Lung (tissue), 12 donors: ENCODE measurements around the gene TNC. TPM values are rescaled to one million over a fixed set of nuclear protein-coding genes. Genes with fewer than 3 reads are reported as not detected.

Experiments
- ATAC-seq: fragments of 200-7000 bp; cut with Tn5 transposase; one replicate; pipeline ENCODE4 v1.9.1; 2020; ENCODE audit warnings: moderate number of reproducible peaks; ENCODE audit not compliant: insufficient read depth, low FRiP score
- DNase-seq, 3 donors: peaks; one replicate each; pipeline ENCODE4 v3.0.0-alpha.2; 2013 to 2017
- H3K27ac ChIP-seq, 2 donors: one replicate each; pipeline ENCODE4 v1.5.1; 2013; ENCODE audit warnings: mild to moderate bottlenecking in 2 of 2, moderate library complexity in 2 of 2, control low read depth in 1 of 2, inconsistent platforms in 1 of 2, low read depth in 1 of 2, low read length in 1 of 2
- H3K27me3 ChIP-seq, 3 donors: one replicate each; pipeline ENCODE4 v1.5.1; 2013; ENCODE audit warnings: low read length in 2 of 3; ENCODE audit not compliant: control insufficient read depth in 3 of 3, insufficient read depth in 3 of 3
- H3K36me3 ChIP-seq, 4 donors: one replicate each; pipeline ENCODE4 v1.5.1; 2013; ENCODE audit warnings: low read length in 4 of 4, mild to moderate bottlenecking in 1 of 4, moderate library complexity in 1 of 4; ENCODE audit not compliant: control insufficient read depth in 4 of 4, insufficient read depth in 4 of 4
- H3K4me1 ChIP-seq, 5 donors: one replicate each; pipeline ENCODE4 v1.5.1; 2013; ENCODE audit warnings: low read length in 5 of 5, mild to moderate bottlenecking in 2 of 5, moderate library complexity in 1 of 5; ENCODE audit not compliant: control insufficient read depth in 5 of 5, insufficient read depth in 5 of 5
- H3K4me3 ChIP-seq: one replicate; pipeline ENCODE4 v1.5.1; 2013; ENCODE audit warnings: mild to moderate bottlenecking, control low read depth, moderate library complexity
- H3K9ac ChIP-seq, 2 donors: one replicate each; pipeline ENCODE4 v1.5.1; 2013; ENCODE audit warnings: low read length in 2 of 2, control low read depth in 1 of 2; ENCODE audit not compliant: insufficient read depth in 1 of 2
- H3K9me3 ChIP-seq, 4 donors: one replicate each; pipeline ENCODE4 v1.5.1; 2013; ENCODE audit warnings: low read length in 3 of 4, mild to moderate bottlenecking in 1 of 4, moderate library complexity in 1 of 4; ENCODE audit not compliant: control insufficient read depth in 4 of 4, insufficient read depth in 3 of 4
- CTCF ChIP-seq: IDR thresholded peaks from 2 replicates; pipeline ENCODE4 v1.5.1; 2012; ENCODE audit warnings: mild to moderate bottlenecking; ENCODE audit errors: control extremely low read depth, extremely low read depth
- WGBS, 2 donors: extraction: QIAGEN DNeasy Blood & Tissue Kit; methylation state at CpG; one replicate each; pipeline ENCODE4 v1.1.7; 2013; 5-methylcytosine and 5-hydroxymethylcytosine counted together
- polyA plus RNA-seq, 2 donors: library from polyadenylated mRNA; stranded (reverse); fragments of 200-250 nt; gene quantifications; one replicate each; pipeline ENCODE4 v1.2.1, GENCODE V29; 2013
- total RNA-seq, 2 donors: library from RNA; depleted of rRNA in 1 of 2; stranded (reverse); fragments of >200 nt in 1 of 2; gene quantifications; one replicate each; pipeline ENCODE4 v1.2.1, GENCODE V29; 2014 to 2021
- donor health status: control.
- donor health status: control.
- donor health status: Bipolar disorder and iron deficiency.
- donor health status: healthy.
- donor health status: DM: yes; HTN: yes; CAD: no.

TNC gene
- total and polyA plus RNA-seq, 4 donors = 3.9 to 242 (median 80.5) TPM

GRCh38 chr9:115034801-115035200 lies 83.2 kb downstream of the TNC start:
- ATAC-seq = no peak

GRCh38 chr9:115033800-115034199 lies 84.2 kb downstream of the TNC start:
- Histone ChIP-seq H3K27ac (no peak overlapping the region), H3K9me3 (no peaks in the 10 kb centered on the region), H3K9ac (no peak overlapping the region), H3K4me3 (no peak overlapping the region), H3K4me1 (no peaks in the 10 kb centered on the region), H3K36me3 (peaks cover 0 to 4% (median 1%) of the 10 kb centered on the region in 4 donors), H3K27me3 (no peaks in the 10 kb centered on the region)
- 94 to 97% methylated on average over 2 of the region's 2 CpGs for WGBS, 2 donors
- no peak for TF ChIP-seq CTCF
- ATAC-seq = no peak
- no peak for DNase-seq

More at GRCh38 chr9:115034801-115035200, 83.2 kb downstream of the TNC start:
- H3K9ac ChIP-seq = no peak overlapping the region
- DNase-seq = no peak
- H3K4me1 ChIP-seq = no peaks in the 10 kb centered on the region
- peaks cover 0 to 4% (median 1%) of the 10 kb centered on the region in 4 donors for H3K36me3 ChIP-seq
- no peaks in the 10 kb centered on the region for H3K9me3 ChIP-seq
- TF ChIP-seq CTCF = no peak
- H3K27me3 ChIP-seq = no peaks in the 10 kb centered on the region
- 72 to 89% methylated on average over 1 of the region's 1 CpG for WGBS, 2 donors
- no peak overlapping the region for H3K4me3 ChIP-seq
- no peak overlapping the region for H3K27ac ChIP-seq

- ATAC-seq = no peak
- no peak for DNase-seq
- Histone ChIP-seq H3K27me3 (no peaks in the 10 kb centered on the region), H3K9ac (no peak overlapping the region), H3K9me3 (no peaks in the 10 kb centered on the region), H3K27ac (no peak overlapping the region), H3K36me3 (peaks cover 0 to 4% (median 1%) of the 10 kb centered on the region in 4 donors), H3K4me3 (no peak overlapping the region), H3K4me1 (no peaks in the 10 kb centered on the region)
- no peak for TF ChIP-seq CTCF
- WGBS, 2 donors = 78 to 82% methylated on average over 1 of the region's 1 CpG
Observed at GRCh38 chr9:115032296-115032695, 85.7 kb downstream of the TNC start.

- no peaks in the 10 kb centered on the region for H3K9me3 ChIP-seq
- H3K27ac ChIP-seq = no peak overlapping the region
- peak; percentile 19 for ATAC-seq
- DNase-seq = no peak
- no peak for TF ChIP-seq CTCF
- no peaks in the 10 kb centered on the region for H3K4me1 ChIP-seq
- H3K36me3 ChIP-seq = peaks cover 0 to 7% (median 1%) of the 10 kb centered on the region in 4 donors
- H3K4me3 ChIP-seq = no peak overlapping the region
- no peak overlapping the region for H3K9ac ChIP-seq
- 83% methylated on average over 4 of the region's 4 CpGs for WGBS, 2 donors
- no peaks in the 10 kb centered on the region for H3K27me3 ChIP-seq
Observed at GRCh38 chr9:115030006-115030405, 88.0 kb downstream of the TNC start.
